SJCRH30 (cell line): ENCODE results near the gene MLPH. TPM values are rescaled to one million over a fixed set of nuclear protein-coding genes. Genes with fewer than 3 reads are reported as not detected.

ENCODE experiments used
- DNase-seq, 2 experiments: peaks; one replicate each; pipeline ENCODE4 v3.0.0-alpha.2; 2015 to 2020
- H3K27ac ChIP-seq: fragments of 250-450 bp; sonication (Bioruptor Pico); 2 replicates; pipeline ENCODE4 v1.5.1; 2020; ENCODE audit warnings: mild to moderate bottlenecking, moderate library complexity
- H3K27me3 ChIP-seq: fragments of 250-450 bp; sonication (Bioruptor Pico); 2 replicates; pipeline ENCODE4 v1.5.1; 2020; ENCODE audit warnings: mild to moderate bottlenecking, moderate library complexity
- H3K36me3 ChIP-seq: fragments of 250-450 bp; sonication (Bioruptor Pico); 2 replicates; pipeline ENCODE4 v1.5.1; 2020; ENCODE audit warnings: mild to moderate bottlenecking, moderate library complexity
- H3K4me1 ChIP-seq: fragments of 250-450 bp; sonication (Bioruptor Pico); 2 replicates; pipeline ENCODE4 v1.5.1; 2020; ENCODE audit warnings: mild to moderate bottlenecking, moderate library complexity
- H3K4me3 ChIP-seq: fragments of 250-450 bp; sonication (Bioruptor Pico); 2 replicates; pipeline ENCODE4 v1.5.1; 2020; ENCODE audit warnings: mild to moderate bottlenecking, moderate library complexity
- H3K9me3 ChIP-seq: fragments of 250-450 bp; sonication (Bioruptor Pico); replicated peaks from 2 replicates; pipeline ENCODE4 v1.5.1; 2020; ENCODE audit warnings: mild to moderate bottlenecking, moderate library complexity
- total RNA-seq: library from RNA; depleted of rRNA; stranded (reverse); fragments of >200 nt; shearing (Covaris generic); gene quantifications from 2 replicates; pipeline ENCODE4 v1.2.3, GENCODE V29; 2014; rRNA removed

The MLPH gene, protein sequence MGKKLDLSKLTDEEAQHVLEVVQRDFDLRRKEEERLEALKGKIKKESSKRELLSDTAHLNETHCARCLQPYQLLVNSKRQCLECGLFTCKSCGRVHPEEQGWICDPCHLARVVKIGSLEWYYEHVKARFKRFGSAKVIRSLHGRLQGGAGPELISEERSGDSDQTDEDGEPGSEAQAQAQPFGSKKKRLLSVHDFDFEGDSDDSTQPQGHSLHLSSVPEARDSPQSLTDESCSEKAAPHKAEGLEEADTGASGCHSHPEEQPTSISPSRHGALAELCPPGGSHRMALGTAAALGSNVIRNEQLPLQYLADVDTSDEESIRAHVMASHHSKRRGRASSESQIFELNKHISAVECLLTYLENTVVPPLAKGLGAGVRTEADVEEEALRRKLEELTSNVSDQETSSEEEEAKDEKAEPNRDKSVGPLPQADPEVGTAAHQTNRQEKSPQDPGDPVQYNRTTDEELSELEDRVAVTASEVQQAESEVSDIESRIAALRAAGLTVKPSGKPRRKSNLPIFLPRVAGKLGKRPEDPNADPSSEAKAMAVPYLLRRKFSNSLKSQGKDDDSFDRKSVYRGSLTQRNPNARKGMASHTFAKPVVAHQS
- total RNA-seq, result 0.14 TPM in 1 of 2 replicates, not detected in the other

DNA sequence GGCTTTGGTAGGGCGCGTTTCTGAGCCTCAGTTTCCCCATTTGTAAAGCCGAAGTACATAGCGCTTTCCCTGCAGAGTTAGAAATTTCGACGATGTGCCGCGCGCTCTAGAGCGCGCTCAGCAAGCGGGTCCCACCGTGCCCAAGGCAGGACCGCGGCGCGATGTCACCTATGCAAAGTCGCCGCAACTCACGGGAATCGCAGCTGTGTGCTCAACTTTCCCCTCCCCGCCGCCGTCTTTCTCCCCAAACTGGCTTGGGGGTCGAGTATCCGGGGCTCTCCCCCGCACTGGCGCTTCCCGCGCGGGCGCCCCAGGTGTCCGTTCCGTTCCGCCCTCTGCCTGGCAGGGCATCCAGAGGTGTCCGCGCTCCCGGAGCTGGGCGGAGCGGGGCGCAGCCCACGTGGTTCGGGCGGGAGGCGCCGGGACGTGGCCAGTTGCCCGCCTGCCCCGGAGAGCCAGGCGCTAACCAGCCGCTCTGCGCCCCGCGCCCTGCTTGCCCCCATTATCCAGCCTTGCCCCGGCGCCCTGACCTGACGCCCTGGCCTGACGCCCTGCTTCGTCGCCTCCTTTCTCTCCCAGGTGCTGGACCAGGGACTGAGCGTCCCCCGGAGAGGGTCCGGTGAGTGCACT lies at the start of gene MLPH:
Gene MLPH (plus strand): TSS at position 433 of the 630 bp plus-strand sequence. CDS start 6,176 bp downstream, outside the sequence.
- Histone ChIP-seq H3K4me3 (no peak within 1 kb of the TSS), H3K36me3 (no peaks in the 10 kb centered on the region), H3K9me3 (no peaks in the 10 kb centered on the region), H3K27me3 (peaks cover 7% of the 10 kb centered on the region; the same call in 1 of the 2 replicates), H3K27ac (no peak within 1 kb of the TSS), H3K4me1 (no peaks in the 10 kb centered on the region)
- no peak for DNase-seq

DNA sequence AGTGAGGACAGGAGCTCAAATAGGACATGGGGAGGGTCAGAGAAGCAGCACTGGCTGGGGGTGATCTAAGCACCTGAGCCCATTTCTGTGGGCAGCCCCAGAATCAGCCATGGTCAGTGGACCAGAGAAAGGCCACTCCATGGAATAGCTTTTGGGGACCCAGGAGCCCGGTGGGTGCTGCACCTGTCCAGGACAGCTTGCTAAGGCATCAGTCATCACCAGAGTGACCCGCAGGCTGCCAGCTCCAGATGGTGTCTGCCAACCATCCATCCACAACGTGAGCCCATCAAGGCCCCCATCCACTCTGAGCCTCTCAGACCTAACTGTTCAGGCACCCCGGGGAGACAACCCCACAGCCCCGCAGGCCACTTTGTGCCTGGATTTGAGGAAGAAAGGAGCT lies 49.5 kb upstream of the MLPH start:
- Histone ChIP-seq H3K27me3 (peaks cover 15% of the 10 kb centered on the region), H3K36me3 (no peaks in the 10 kb centered on the region), H3K9me3 (no peaks in the 10 kb centered on the region), H3K4me3 (no peak overlapping the region), H3K27ac (no peak overlapping the region), H3K4me1 (no peaks in the 10 kb centered on the region)
- no peak for DNase-seq

DNA sequence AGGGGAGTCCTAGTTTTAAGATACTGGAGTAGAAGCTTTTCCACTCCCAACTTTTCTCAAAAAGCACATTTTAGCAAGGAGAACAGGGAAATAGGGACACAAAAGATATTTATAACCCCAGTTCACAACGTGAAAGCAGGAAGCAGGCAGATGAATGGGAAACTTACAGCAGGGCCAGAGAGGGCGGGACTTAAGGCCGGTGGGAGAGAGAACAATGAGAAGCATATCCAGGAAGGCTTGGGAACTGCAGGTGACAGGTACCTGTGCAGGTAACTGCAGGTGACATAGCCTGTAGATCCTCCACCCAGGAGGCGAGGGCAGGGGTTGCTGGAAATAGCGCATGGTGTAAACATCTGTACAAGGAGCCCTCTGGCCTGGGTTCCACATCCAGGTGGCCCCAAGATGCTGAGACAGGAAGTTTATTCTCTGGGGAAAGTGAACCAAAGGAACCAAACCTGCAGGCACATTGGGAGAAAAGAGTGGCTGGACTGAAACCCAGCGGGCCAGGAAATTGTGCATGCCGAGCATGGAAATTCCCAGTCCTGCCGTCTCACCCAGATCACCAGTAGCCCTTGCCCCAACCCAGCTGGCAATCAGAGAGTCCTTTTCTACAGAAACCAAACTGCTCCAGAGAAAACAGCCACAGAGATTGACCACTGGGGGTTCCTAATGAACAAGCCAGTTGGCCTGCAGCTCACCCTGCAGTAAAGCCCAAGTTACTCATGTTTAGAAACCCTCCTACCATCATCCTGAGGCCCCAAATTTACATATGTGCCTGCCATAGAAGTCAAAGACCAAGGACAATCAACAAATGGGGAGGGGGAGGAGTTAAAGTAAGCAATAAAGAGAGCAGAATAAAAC lies 48.7 kb upstream of the MLPH start:
- no peak for DNase-seq
- Histone ChIP-seq H3K4me3 (no peak overlapping the region), H3K27ac (no peak overlapping the region), H3K36me3 (no peaks in the 10 kb centered on the region), H3K4me1 (no peaks in the 10 kb centered on the region), H3K27me3 (peaks cover 8% of the 10 kb centered on the region; the same call in 1 of the 2 replicates), H3K9me3 (no peaks in the 10 kb centered on the region)

DNA sequence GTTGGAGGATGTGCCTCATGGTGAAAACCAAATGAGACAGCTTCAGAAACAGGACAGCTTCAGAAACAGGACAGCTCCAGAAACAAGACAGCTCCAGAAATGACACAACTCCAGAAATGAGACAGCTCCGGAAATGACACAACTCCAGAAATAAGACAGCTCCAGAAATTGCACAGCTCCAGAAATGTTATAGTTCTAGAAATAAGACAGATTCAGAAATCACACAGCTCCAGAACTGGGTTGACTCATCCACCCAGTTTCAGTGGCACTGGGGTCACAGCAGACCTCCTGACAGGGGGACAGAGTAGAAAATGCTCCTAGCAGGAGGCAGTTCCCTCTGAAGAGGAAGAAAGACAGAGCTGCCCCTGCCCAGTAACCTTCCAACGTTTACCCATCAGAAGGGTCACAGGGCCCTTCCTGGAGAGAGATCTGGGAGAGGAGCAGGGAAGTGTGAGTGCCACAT lies 46.2 kb upstream of the MLPH start:
- Histone ChIP-seq H3K4me1 (no peaks in the 10 kb centered on the region), H3K27ac (no peak overlapping the region), H3K36me3 (no peaks in the 10 kb centered on the region), H3K27me3 (no peaks in the 10 kb centered on the region), H3K4me3 (no peak overlapping the region), H3K9me3 (no peaks in the 10 kb centered on the region)
- no peak for DNase-seq

DNA sequence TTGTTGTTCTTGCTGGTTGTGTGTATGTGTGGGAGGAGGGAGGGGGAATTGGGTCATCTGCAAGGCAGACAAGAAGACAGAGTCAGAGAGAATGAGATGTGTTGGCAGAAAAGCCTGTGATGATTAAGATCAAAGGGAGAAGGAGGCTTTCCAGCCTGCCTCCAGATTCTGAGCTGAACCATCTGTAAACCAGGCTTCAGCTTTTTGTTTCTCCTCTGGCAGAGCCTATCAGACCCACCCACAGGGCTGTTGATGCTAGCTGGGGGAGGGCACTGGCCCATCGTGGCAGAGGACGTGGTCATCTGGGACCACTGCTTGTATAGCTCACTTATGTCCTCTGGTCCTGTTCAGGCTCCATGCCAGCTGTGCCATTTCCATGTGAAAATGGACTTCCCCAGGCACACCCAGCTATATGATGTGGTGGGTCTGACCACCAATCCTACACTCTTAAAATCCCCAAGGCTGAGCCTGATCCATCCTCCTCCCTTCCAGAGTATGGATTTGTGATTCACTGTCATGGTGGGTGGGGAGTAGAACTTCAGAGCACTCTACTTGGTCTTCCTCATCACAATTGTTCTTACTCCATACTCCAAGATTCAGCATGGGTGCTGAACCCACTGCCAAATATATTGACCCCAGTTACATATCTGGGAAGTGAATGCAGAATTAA lies 45.3 kb upstream of the MLPH start:
- no peak for DNase-seq
- Histone ChIP-seq H3K27me3 (no peaks in the 10 kb centered on the region), H3K27ac (no peak overlapping the region), H3K4me1 (no peaks in the 10 kb centered on the region), H3K4me3 (no peak overlapping the region), H3K36me3 (no peaks in the 10 kb centered on the region), H3K9me3 (no peaks in the 10 kb centered on the region)

DNA sequence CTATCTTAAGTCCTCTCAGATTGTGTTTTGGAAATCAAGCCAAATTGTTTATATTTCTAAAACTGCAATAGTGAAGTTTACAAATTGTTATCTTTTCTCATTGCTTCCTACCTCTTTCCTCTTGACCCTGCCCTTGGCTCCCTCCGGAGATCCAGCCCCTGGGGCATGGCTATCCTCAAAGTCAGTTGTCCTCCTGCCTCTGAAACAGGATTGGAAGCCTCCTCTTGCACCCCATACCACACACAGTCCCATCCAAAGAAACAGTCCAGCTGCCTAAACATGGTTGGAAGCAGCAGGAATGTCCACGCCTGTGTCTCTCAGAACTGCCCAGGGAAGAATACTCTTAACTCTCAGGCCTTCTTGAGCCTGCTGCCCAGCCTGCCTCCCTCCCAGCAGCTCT lies 43.0 kb upstream of the MLPH start:
- H3K36me3 ChIP-seq, result no peaks in the 10 kb centered on the region
- H3K9me3 ChIP-seq, result no peaks in the 10 kb centered on the region
- peaks cover 10% of the 10 kb centered on the region; the same call in 1 of the 2 replicates for H3K27me3 ChIP-seq
- DNase-seq, result no peak
- no peak overlapping the region for H3K27ac ChIP-seq
- no peaks in the 10 kb centered on the region for H3K4me1 ChIP-seq
- H3K4me3 ChIP-seq, result no peak overlapping the region

DNA sequence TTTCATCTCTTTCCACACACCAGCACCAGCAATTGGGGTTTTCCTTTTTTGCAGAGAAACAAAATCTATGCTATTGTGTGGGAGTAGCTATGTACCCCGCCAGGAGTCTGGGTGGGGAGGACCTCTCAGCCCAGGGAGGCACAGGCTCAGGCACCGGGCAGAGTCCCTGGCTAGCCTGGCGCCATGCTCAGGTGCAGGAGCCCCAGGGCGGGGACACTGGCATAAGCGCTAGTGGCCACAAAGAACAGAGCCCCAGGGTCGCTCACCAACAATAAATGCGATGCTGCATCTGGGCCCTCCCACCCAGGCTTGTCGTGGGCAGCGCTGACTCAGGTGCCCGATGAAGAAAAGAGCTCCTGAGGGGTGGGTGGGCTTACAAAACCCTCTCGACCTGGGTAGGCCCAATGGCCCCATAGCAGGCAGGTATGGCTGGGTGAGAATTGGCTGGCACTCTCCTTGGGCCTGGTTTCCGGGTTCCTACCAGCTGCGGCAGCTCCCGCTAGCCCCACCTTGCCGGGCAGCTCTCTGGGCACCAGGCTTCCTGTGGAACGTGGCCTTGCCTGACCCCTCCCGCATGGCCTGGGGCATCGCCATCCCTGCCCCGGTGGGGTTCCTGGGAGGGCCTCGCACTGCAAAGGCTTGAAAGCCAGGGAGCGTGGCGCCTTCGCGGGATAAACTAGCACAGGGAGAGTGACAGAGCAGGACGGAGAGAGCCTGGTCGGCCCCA lies 41.3 kb upstream of the MLPH start:
- Histone ChIP-seq H3K36me3 (no peaks in the 10 kb centered on the region), H3K27ac (no peak overlapping the region), H3K9me3 (no peaks in the 10 kb centered on the region), H3K4me1 (no peaks in the 10 kb centered on the region), H3K27me3 (peaks cover 10% of the 10 kb centered on the region; the same call in 1 of the 2 replicates), H3K4me3 (no peak overlapping the region)
- DNase-seq, result no peak

DNA sequence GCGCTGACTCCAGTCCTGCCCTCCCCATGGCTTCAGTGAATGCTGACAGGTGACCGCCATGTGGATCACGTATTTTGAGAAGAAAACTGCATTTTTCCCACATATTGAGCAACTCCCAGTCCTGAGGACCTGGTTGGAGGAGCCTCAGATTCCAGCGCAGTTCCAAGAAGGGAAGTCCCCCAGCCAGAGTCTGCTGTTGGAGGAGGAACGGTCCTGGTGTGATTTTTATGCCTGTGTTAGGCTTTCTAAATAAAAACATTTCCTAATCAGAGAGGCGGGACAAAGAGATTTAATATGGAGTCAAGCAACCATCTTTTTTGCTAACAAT lies 40.7 kb upstream of the MLPH start:
- H3K9me3 ChIP-seq, result no peaks in the 10 kb centered on the region
- no peak overlapping the region for H3K4me3 ChIP-seq
- H3K4me1 ChIP-seq, result no peaks in the 10 kb centered on the region
- H3K36me3 ChIP-seq, result no peaks in the 10 kb centered on the region
- no peak overlapping the region for H3K27ac ChIP-seq
- DNase-seq, result no peak
- H3K27me3 ChIP-seq, result peaks cover 11% of the 10 kb centered on the region; the same call in 1 of the 2 replicates

DNA sequence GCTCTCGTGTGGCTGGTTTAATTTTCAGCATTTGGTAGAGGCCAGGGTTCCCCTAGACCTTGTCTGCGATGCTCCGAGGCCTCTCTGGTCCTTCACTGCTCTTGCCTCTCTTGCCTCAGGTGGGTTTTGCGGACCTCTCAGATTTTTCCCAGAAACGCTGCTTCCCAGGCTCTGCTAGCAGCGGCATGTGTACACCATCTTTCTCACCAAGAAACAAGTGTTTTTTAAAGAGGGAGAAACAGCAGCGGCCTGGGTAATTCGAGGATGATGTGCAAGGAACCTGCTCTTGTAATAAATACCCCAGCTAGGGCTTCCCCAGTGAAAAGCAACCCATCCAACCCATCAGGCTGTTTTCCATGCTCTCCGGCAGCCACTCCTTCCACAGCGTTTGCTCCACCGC lies 39.6 kb upstream of the MLPH start:
- Histone ChIP-seq H3K27me3 (peaks cover 22% of the 10 kb centered on the region; the same call in 1 of the 2 replicates), H3K4me1 (no peaks in the 10 kb centered on the region), H3K36me3 (no peaks in the 10 kb centered on the region), H3K9me3 (no peaks in the 10 kb centered on the region), H3K27ac (no peak overlapping the region), H3K4me3 (no peak overlapping the region)
- no peak for DNase-seq

DNA sequence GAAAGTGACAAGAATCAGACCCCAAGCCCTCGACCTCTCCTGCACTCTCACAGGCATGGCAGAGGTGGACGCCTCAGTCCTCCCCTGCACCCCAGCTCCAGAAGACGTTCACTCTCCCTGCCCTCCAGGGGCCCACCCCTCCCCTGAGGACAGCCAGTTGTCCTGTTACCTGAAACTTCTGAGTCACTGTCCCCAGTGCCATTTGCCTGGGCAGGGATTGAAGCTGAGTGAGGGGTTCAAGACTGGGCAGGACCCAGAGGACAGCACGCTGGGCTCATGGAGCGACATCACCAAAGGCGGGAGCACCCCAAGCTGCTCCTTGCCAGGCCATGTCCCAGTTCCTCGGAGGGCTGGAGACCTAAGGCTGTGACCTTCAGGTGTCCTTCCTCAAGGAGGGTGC lies 38.9 kb upstream of the MLPH start:
- Histone ChIP-seq H3K27me3 (peaks cover 24% of the 10 kb centered on the region; the same call in 1 of the 2 replicates), H3K4me3 (no peak overlapping the region), H3K36me3 (no peaks in the 10 kb centered on the region), H3K4me1 (no peaks in the 10 kb centered on the region), H3K27ac (no peak overlapping the region), H3K9me3 (no peaks in the 10 kb centered on the region)
- no peak for DNase-seq

DNA sequence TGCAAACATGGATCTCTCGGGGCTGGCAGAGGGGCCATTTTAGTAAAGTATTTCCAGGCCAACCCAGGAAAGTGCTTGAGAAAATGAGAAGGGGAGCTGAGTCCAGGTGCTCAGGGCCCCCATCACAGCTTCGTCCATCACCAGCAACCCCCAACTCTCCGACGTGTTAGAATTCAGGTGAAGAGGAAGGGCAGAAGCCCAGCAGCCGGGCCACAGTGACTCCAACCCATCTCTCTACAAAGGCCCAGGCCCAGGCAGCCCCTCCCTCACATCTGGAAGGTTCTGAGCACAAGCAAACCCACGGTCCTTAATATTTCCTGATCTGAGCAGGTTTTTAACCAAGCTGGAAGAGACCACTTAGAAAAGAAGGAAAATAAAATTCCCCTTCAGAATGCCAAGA lies 38.4 kb upstream of the MLPH start:
- Histone ChIP-seq H3K9me3 (no peaks in the 10 kb centered on the region), H3K4me3 (no peak overlapping the region), H3K36me3 (no peaks in the 10 kb centered on the region), H3K27me3 (peaks cover 24% of the 10 kb centered on the region; the same call in 1 of the 2 replicates), H3K27ac (no peak overlapping the region), H3K4me1 (no peaks in the 10 kb centered on the region)
- no peak for DNase-seq

DNA sequence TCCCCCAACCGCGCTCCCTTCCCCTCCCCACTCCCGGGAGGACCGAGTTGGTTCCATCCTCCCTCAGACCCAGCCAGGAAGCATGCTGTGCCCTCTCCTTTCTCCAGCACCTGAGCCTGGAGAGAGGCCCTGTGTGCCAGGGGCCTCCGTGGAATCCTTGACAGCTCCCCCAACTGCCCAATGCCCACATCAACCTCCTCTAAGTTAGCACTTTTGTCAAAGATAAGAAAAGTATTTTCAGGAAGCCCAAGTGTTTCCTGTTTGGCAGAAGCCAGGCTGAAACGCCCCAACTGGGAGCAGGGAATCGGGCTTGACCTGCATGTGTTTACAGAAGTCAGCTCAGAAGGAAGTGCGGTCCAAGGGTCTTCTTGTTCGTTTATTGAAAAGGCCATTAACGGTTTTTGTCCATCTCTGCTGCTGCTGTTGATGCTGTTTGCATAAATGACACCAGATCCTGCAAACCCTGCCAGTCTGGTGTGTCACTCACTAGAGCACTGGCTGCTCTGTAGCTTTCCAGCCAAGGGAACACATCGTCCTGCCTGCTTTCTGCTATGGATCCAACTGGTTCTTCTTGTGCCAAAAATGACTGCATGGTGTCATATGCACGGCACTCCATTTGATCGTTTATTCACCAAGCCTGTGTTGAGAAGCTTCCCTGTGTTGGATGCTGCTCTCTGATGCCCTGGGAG lies 37.7 kb upstream of the MLPH start:
- Histone ChIP-seq H3K4me1 (no peaks in the 10 kb centered on the region), H3K4me3 (no peak overlapping the region), H3K9me3 (no peaks in the 10 kb centered on the region), H3K36me3 (no peaks in the 10 kb centered on the region), H3K27ac (no peak overlapping the region), H3K27me3 (peaks cover 24% of the 10 kb centered on the region; the same call in 1 of the 2 replicates)
- DNase-seq, result no peak

DNA sequence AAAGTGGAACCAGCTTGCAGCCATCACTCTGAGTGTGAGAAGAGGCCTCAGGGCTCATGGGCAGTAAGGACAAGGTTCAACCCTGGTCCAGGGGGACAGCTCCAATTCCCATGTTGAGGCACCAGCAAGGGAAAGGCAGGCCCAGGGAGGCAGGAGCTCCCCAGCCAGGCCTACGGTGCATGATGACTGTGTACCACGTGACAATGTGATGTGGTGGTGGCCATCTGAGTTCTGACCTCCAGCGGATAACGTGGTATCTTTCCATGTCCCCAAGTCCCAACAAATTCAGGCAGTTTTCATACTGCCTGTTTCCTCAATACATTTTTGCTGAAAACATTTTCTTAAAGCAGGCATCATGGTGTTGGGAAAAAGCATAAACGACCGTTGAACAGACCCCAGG lies 36.9 kb upstream of the MLPH start:
- Histone ChIP-seq H3K27me3 (peaks cover 24% of the 10 kb centered on the region; the same call in 1 of the 2 replicates), H3K4me1 (no peaks in the 10 kb centered on the region), H3K27ac (no peak overlapping the region)

More for the DNA sequence above, 36.9 kb upstream of the MLPH start:
- DNase-seq, result no peak
- H3K36me3 ChIP-seq, result no peaks in the 10 kb centered on the region
- no peaks in the 10 kb centered on the region for H3K9me3 ChIP-seq
- no peak overlapping the region for H3K4me3 ChIP-seq
